Ishikawa (cell line): Measurements from ENCODE around the gene MAP2K4.

Experiments used
- CEBPB ChIP-seq: IDR thresholded peaks from 2 replicates; pipeline ENCODE4 v1.6.1; 2012
- CREB1 ChIP-seq: IDR thresholded peaks from 2 replicates; pipeline ENCODE4 v1.6.1; 2012; ENCODE audit warnings: low read depth
- EGR1 ChIP-seq: IDR thresholded peaks from 2 replicates; pipeline ENCODE4 v1.6.1; 2012
- EP300 ChIP-seq: IDR thresholded peaks from 2 replicates; pipeline ENCODE4 v1.6.1; 2012; ENCODE audit warnings: borderline replicate concordance
- RAD21 ChIP-seq: IDR thresholded peaks from 2 replicates; pipeline ENCODE4 v1.6.1; 2012; ENCODE audit warnings: low read depth
- TAF1 ChIP-seq: IDR thresholded peaks from 2 replicates; pipeline ENCODE4 v1.6.1; 2012; ENCODE audit warnings: low read depth, mild to moderate bottlenecking
- TCF12 ChIP-seq: IDR thresholded peaks from 2 replicates; pipeline ENCODE4 v1.6.1; 2012; ENCODE audit warnings: low read depth
- TEAD4 ChIP-seq: IDR thresholded peaks from 2 replicates; pipeline ENCODE4 v1.6.1; 2012
- USF1 ChIP-seq: IDR thresholded peaks from 2 replicates; pipeline ENCODE4 v1.6.1; 2012
- YY1 ChIP-seq: IDR thresholded peaks from 2 replicates; pipeline ENCODE4 v1.6.1; 2012; ENCODE audit warnings: low read depth
- TF ChIP-seq, protein P1 (sequence below): IDR thresholded peaks from 2 replicates; pipeline ENCODE4 v1.6.1; 2012; ENCODE audit warnings: low read depth, mild to moderate bottlenecking
- TF ChIP-seq, protein P2 (sequence below): IDR thresholded peaks from 2 replicates; pipeline ENCODE4 v1.6.1; 2012

DNA sequence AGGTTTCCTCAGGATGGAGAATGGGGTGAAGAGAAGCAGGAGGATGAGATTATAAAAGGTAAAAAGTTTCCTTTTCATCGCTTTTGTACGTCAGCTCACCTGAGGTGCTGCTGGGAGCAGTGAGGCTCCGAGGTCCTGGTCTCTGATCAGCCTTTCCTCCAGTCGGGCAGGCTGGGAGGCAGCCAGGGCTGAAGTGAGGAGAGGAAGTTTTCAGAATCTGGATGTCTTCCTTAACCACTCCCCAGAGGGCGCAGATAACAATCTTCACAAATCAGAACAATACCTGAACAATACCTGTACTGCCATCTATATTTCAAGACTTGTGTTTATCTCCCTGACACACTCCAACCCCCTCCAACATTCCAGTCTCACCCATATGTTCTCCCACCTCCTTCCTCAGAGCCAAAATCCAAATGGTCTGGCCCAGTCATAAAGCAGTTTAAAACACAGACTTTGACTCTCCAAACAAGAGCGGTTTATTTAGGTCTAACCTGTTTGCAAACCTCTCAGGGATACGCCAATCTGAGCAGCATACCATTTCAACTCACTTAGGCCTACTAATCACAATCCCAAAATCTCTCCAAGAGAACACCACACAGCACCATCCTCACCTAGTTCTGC lies 30.2 kb upstream of the MAP2K4 start:
- TF ChIP-seq TEAD4, result no peak
- no peak for TF ChIP-seq TAF1
- TF ChIP-seq TCF12, result no peak
- TF ChIP-seq EGR1, result no peak
- TF ChIP-seq CREB1, result no peak
- TF ChIP-seq EP300, result no peak
- no peak for TF ChIP-seq CEBPB
- TF ChIP-seq, protein P1, sequence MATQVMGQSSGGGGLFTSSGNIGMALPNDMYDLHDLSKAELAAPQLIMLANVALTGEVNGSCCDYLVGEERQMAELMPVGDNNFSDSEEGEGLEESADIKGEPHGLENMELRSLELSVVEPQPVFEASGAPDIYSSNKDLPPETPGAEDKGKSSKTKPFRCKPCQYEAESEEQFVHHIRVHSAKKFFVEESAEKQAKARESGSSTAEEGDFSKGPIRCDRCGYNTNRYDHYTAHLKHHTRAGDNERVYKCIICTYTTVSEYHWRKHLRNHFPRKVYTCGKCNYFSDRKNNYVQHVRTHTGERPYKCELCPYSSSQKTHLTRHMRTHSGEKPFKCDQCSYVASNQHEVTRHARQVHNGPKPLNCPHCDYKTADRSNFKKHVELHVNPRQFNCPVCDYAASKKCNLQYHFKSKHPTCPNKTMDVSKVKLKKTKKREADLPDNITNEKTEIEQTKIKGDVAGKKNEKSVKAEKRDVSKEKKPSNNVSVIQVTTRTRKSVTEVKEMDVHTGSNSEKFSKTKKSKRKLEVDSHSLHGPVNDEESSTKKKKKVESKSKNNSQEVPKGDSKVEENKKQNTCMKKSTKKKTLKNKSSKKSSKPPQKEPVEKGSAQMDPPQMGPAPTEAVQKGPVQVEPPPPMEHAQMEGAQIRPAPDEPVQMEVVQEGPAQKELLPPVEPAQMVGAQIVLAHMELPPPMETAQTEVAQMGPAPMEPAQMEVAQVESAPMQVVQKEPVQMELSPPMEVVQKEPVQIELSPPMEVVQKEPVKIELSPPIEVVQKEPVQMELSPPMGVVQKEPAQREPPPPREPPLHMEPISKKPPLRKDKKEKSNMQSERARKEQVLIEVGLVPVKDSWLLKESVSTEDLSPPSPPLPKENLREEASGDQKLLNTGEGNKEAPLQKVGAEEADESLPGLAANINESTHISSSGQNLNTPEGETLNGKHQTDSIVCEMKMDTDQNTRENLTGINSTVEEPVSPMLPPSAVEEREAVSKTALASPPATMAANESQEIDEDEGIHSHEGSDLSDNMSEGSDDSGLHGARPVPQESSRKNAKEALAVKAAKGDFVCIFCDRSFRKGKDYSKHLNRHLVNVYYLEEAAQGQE, result no peak
- TF ChIP-seq, protein P2, sequence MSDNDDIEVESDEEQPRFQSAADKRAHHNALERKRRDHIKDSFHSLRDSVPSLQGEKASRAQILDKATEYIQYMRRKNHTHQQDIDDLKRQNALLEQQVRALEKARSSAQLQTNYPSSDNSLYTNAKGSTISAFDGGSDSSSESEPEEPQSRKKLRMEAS, result no peak
- no peak for TF ChIP-seq YY1
- TF ChIP-seq USF1, result no peak
- TF ChIP-seq RAD21, result no peak
